ENCODE measurements around the gene DCAF4L1.

The DCAF4L1 gene

GRCh38 chr4:41991916-41992767, 10.6 kb downstream of the DCAF4L1 start:
- no peak for DNase-seq

GRCh38 chr4:41992967-41993857, 11.7 kb downstream of the DCAF4L1 start:
- DNase-seq: no peak

- no peak for DNase-seq
These were observed 13.0 kb downstream of the DCAF4L1 start for GRCh38 chr4:41994461-41994985.

GRCh38 chr4:41998019-41998418, 16.5 kb downstream of the DCAF4L1 start:
- DNase-seq: no peak

GRCh38 chr4:41999321-41999720, 17.8 kb downstream of the DCAF4L1 start:
- no peak for DNase-seq

- no peak for DNase-seq
These were observed 26.6 kb downstream of the DCAF4L1 start for GRCh38 chr4:42008011-42008786.

- no peak for DNase-seq
These were observed 33.9 kb downstream of the DCAF4L1 start for GRCh38 chr4:42015438-42015837.

- no peak for DNase-seq
These were observed 36.9 kb downstream of the DCAF4L1 start for GRCh38 chr4:42018451-42018850.

Measured in bone marrow (tissue), 2 donors.